Tibial nerve (tissue), 4 donors: ENCODE results near the gene ROBO2. TPM values are rescaled to one million over a fixed set of nuclear protein-coding genes. Genes with fewer than 3 reads are reported as not detected.

Experiments used
- DNase-seq, 2 donors: peaks; one replicate each; pipeline ENCODE4 v3.0.0-alpha.2; 2019; ENCODE audit warnings: low spot score in 2 of 2
- H3K27ac ChIP-seq, 4 donors: fragments of 200-600 bp; sonication (generic) in 3 of 4; one replicate each; pipeline ENCODE4 v1.5.1; 2017 to 2019; ENCODE audit warnings: mild to moderate bottlenecking in 1 of 4
- H3K27me3 ChIP-seq, 2 donors: fragments of 200-600 bp; sonication (generic) in 1 of 2; one replicate each; pipeline versions ENCODE4 v1.5.1 to v1.6.0; 2017 to 2019
- H3K36me3 ChIP-seq, 3 donors: fragments of 200-600 bp; sonication (generic); one replicate each; pipeline ENCODE4 v1.5.1; 2018 to 2019
- H3K4me1 ChIP-seq, 4 donors: fragments of 200-600 bp; sonication (generic) in 3 of 4; one replicate each; pipeline ENCODE4 v1.5.1; 2017 to 2019
- H3K4me3 ChIP-seq, 4 donors: fragments of 200-600 bp; sonication (generic) in 3 of 4; one replicate each; pipeline ENCODE4 v1.5.1; 2017 to 2019; ENCODE audit warnings: mild to moderate bottlenecking in 1 of 4, moderate library complexity in 1 of 4
- H3K9me3 ChIP-seq, 4 donors: fragments of 200-600 bp; sonication (generic) in 3 of 4; one replicate each; pipeline ENCODE4 v1.5.1; 2017 to 2019
- EP300 ChIP-seq, 2 donors: sonication (generic); formaldehyde crosslinking; IDR thresholded peaks; one replicate each; pipeline ENCODE4 v1.6.1; 2017; ENCODE audit warnings: antibody characterized with exemption in 2 of 2, mild to moderate bottlenecking in 1 of 2
- POLR2A ChIP-seq, 2 donors: fragments of 450-650 bp; IDR thresholded peaks; one replicate each; pipeline ENCODE4 v1.6.1; 2017; ENCODE audit warnings: antibody characterized with exemption in 2 of 2, mild to moderate bottlenecking in 2 of 2, moderate library complexity in 2 of 2
- WGBS, 2 donors: methylation state at CpG; one replicate each; pipeline ENCODE4 v1.1.5; 2018; 5-methylcytosine and 5-hydroxymethylcytosine counted together
- total RNA-seq, 4 donors: library from RNA; depleted of rRNA; stranded (reverse); fragments of >200 nt; gene quantifications; one replicate each; pipeline ENCODE4 v1.1.0, GENCODE V29; 2016
- TF ChIP-seq, protein P1 (sequence below), 5 experiments: fragments of 200-600 bp in 3 of 5; fragments of 450-650 bp in 2 of 5; sonication (generic) in 3 of 5; IDR thresholded peaks; one replicate each; pipeline ENCODE4 v1.5.1; 2016 to 2019; ENCODE audit warnings: antibody characterized with exemption in 5 of 5, mild to moderate bottlenecking in 3 of 5, moderate library complexity in 2 of 5

The ROBO2 gene
- total RNA-seq, 4 donors from 2014 or later, result 0.30 to 4.4 (median 1.9) TPM

DNA sequence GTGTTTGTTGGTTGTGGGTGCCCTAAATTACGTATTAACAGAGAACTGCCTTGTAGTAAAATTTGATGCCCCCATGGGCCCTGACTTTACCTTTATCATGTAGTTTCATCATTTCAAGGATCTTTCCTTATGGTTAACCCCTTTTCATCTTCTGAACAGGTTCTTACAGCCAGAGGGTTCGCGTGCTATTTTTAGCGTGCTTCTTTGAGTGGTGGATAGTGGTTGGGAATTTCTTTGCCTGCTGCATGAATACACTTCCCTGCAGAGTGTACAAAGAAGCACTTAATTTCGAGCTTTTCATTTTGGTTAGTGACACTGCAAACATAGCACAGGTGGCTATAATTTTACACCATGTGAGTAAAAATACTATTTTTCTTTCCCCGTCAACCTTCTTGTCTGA lies 231.8 kb downstream of the ROBO2 start:
- H3K4me1 ChIP-seq, result no peaks in the 10 kb centered on the region
- no peak for TF ChIP-seq EP300 (IDR thresholded peaks at IDR 0.05)
- TF ChIP-seq POLR2A (IDR thresholded peaks at IDR 0.05), result no peak
- TF ChIP-seq, protein P1, sequence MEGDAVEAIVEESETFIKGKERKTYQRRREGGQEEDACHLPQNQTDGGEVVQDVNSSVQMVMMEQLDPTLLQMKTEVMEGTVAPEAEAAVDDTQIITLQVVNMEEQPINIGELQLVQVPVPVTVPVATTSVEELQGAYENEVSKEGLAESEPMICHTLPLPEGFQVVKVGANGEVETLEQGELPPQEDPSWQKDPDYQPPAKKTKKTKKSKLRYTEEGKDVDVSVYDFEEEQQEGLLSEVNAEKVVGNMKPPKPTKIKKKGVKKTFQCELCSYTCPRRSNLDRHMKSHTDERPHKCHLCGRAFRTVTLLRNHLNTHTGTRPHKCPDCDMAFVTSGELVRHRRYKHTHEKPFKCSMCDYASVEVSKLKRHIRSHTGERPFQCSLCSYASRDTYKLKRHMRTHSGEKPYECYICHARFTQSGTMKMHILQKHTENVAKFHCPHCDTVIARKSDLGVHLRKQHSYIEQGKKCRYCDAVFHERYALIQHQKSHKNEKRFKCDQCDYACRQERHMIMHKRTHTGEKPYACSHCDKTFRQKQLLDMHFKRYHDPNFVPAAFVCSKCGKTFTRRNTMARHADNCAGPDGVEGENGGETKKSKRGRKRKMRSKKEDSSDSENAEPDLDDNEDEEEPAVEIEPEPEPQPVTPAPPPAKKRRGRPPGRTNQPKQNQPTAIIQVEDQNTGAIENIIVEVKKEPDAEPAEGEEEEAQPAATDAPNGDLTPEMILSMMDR (IDR thresholded peaks at IDR 0.05), result no peak
- H3K27ac ChIP-seq, result no peak overlapping the region
- H3K9me3 ChIP-seq, result no peaks in the 10 kb centered on the region
- H3K27me3 ChIP-seq, result no peaks in the 10 kb centered on the region
- no peak for DNase-seq
- no peaks in the 10 kb centered on the region for H3K36me3 ChIP-seq
- H3K4me3 ChIP-seq, result no peak overlapping the region
- 86 to 88% methylated on average over 6 of the region's 6 CpGs for WGBS, 2 donors

DNA sequence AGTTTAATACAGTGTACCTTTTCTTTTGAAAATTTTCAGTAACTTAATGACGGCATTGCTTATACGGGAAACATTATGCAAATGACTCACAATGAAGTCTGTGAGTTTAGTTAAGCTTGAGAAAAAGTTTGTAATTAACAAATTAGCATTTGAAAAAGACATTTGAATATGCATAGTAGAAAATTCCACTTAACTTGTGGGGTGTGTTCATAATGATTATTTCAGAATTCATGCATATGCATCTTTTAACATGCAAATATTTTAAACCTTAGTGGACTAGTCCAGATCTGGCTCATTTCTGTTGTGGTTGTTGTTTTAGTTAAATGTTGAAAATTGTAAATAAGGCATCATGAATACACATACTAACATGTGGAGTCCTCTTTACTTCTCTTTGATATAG lies 239.4 kb downstream of the ROBO2 start:
- H3K27ac ChIP-seq, result no peak overlapping the region
- DNase-seq, result no peak
- 85% methylated on average over 2 of the region's 2 CpGs for WGBS, 2 donors

DNA sequence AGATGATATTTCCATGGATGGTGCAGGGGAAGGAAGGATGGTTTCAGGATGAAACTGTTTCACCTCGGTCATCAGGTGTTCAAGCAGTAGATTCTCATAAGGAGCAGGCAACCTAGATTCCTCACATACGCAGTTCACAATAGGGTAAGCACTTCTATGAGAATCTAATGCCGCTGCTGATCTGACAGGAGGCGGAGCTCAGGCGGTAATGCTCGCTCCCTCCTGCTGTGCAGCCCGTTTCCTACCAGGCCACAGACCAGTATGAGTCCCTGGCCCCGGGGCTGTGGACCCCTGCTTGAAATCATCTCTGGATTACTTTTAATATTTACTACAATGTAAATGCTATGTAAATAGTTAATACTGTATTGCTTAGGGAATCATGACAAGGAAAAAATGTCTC lies 241.8 kb downstream of the ROBO2 start:
- Histone ChIP-seq H3K36me3 (no peaks in the 10 kb centered on the region), H3K4me1 (no peaks in the 10 kb centered on the region), H3K9me3 (no peaks in the 10 kb centered on the region), H3K27me3 (no peaks in the 10 kb centered on the region), H3K4me3 (no peak overlapping the region), H3K27ac (no peak overlapping the region)
- WGBS, 2 donors, result 54 to 58% methylated on average over 8 of the region's 8 CpGs
- DNase-seq, result no peak
- TF ChIP-seq POLR2A (IDR thresholded peaks at IDR 0.05) (no peak), EP300 (IDR thresholded peaks at IDR 0.05) (no peak)
- TF ChIP-seq, protein P1 (IDR thresholded peaks at IDR 0.05), result no peak

More for the DNA sequence above, 239.4 kb downstream of the ROBO2 start:
- TF ChIP-seq, protein P1 (IDR thresholded peaks at IDR 0.05), result no peak
- TF ChIP-seq POLR2A (IDR thresholded peaks at IDR 0.05) (no peak), EP300 (IDR thresholded peaks at IDR 0.05) (no peak)
- no peak overlapping the region for H3K4me3 ChIP-seq
- H3K4me1 ChIP-seq, result no peaks in the 10 kb centered on the region
- no peaks in the 10 kb centered on the region for H3K9me3 ChIP-seq
- H3K27me3 ChIP-seq, result no peaks in the 10 kb centered on the region
- H3K36me3 ChIP-seq, result no peaks in the 10 kb centered on the region

DNA sequence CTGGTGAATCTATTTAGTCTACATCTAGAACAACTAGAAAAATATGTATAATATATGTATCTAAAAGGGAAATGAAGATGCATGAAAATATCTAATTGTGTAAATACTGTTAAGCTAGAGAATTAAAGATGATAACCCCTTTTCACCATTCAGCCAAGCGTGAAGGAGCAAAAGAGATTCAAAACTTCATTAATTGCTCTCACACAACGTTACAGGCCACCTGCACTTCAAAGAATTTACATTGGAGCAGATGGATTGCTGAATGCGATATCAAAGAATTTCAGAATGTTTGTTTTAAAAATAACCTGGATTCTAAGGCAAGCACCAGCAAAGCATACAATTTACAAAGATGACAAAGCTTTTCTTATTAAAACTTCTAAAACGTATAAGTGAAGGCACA lies 243.2 kb downstream of the ROBO2 start:
- Histone ChIP-seq H3K4me3 (no peak overlapping the region), H3K27ac (no peak overlapping the region), H3K36me3 (no peaks in the 10 kb centered on the region), H3K4me1 (no peaks in the 10 kb centered on the region), H3K27me3 (no peaks in the 10 kb centered on the region), H3K9me3 (no peaks in the 10 kb centered on the region)
- TF ChIP-seq POLR2A (IDR thresholded peaks at IDR 0.05) (no peak), EP300 (IDR thresholded peaks at IDR 0.05) (no peak)
- TF ChIP-seq, protein P1 (IDR thresholded peaks at IDR 0.05), result no peak
- 72 to 81% methylated on average over 4 of the region's 4 CpGs for WGBS, 2 donors
- no peak for DNase-seq

DNA sequence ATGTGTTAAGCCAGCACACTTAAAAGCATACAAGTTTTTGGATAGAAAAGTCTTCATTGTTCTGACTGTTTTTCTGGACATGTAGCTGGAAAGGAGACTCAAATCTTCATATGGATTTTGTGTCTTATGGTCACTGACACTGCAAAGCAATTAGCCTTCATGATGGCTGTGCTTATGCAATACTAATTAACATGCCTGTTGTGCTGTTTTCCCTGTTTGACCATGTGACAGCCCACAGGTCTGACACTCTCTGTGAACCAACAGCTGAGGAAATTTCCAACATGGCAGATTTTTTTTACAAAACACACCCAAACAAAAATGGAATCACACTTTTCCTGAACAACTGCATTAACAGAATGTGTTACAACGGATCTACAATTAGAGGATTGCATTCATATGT lies 248.4 kb downstream of the ROBO2 start:
- no peaks in the 10 kb centered on the region for H3K4me1 ChIP-seq
- no peak for TF ChIP-seq EP300 (IDR thresholded peaks at IDR 0.05)
- TF ChIP-seq, protein P1 (IDR thresholded peaks at IDR 0.05), result no peak
- TF ChIP-seq POLR2A (IDR thresholded peaks at IDR 0.05), result no peak
- WGBS, 2 donors, result 81 to 89% methylated on average over 1 of the region's 1 CpG
- H3K36me3 ChIP-seq, result no peaks in the 10 kb centered on the region
- H3K9me3 ChIP-seq, result no peaks in the 10 kb centered on the region
- no peaks in the 10 kb centered on the region for H3K27me3 ChIP-seq
- DNase-seq, result no peak
- no peak overlapping the region for H3K4me3 ChIP-seq
- H3K27ac ChIP-seq, result no peak overlapping the region
